K562 treated with DMSO at 1 percent for 48 hours (cell line): ENCODE measurements around the gene DAPK2. TPM values are rescaled to one million over a fixed set of nuclear protein-coding genes. Genes with fewer than 3 reads are reported as not detected.

Experiments
- total RNA-seq: library from RNA; unstranded; fragments of 300-600 nt; gene quantifications from 2 replicates; pipeline ENCODE4 v1.2.3, GENCODE V29; 2022; ENCODE audit warnings: low replicate concordance; ENCODE audit errors: extremely low read depth

The DAPK2 gene
- not detected in 2 replicates for total RNA-seq

DNA sequence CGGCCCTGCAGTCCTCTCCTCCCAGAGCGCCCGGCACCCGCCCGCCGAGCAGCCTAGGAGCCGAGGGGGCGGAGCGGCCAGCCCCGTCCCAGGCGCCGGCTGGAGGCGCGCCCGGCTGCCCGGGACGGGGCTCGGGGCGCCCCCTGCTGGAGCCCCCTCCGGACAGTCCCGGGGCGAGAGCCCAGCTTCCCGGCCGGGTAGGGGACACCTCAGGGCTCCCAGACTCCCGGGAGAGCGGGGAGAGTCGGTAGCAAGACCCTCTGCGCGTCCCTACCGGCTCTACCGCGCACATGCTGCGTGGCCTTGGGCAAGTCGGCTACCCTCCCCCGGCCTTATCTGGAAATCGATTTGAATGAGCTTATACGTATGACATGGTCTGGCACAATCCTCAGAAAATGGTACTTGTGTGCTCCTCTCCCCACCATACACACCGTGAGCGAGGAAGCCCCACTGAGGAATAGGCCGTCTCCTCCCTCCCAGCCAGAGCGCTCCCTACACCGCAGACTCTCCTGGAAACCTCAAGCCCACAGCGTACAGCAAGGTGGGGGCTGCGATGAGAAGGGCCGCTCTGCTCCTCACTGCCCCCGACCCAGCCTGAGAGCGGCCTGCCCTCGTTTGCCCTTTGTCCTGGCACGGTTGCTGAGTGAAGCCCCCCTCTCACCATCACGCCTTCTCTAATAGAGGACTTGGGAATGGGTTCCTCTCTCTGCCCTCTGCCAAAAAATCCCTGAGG lies at the start of gene DAPK2:
TSS of gene DAPK2 (minus strand) at position 65 of the 733 bp plus-strand sequence. CDS start 6,224 bp downstream, outside the sequence.

DNA sequence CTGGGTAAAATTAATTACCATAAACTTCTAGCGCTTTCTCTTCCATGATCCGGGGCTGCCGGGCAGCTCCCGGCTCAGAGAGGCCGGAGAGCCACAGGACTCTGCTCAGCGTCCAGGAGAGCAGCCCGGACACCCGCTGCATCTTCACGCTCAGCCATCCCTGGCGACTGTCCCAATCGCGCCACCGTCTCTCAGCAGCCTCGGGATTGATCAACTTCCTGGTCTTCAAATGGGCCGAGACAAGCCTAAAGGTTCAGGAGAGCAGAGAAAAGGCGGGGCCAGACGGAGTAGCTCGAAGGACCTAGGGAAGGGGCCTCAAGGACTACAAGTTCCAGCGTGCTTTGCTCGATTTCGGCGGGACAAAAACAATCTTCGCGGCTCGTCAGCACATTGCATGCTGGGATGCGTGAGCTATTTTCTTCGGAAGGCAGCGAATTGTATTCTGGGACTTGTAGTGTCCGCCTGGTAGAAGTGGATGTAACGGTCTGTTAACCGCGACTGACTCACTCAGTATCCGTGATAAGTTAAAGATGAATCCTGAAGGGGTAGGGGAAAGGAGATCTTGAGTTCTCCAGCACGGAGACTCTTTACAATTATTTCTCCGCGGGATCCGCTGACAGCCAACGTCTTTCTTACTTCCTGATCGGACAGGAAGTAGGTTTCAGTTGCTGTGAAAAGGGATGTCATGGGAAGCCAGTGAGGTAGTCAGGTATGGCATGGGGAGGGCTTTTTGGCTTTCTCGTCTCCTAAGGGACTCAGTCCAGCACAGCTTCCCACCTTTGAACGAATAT lies 47.5 kb upstream of the DAPK2 start, which contains the start of gene CIAO2A:
TSS of gene CIAO2A (minus strand) at position 212 of the 791 bp plus-strand sequence. CDS start at position 142, 70 bp downstream.

Other genes starting within 250 kb of the DAPK2 start
- gene HERC1, start 212.5 kb downstream of the DAPK2 start, total RNA-seq, result not detected in 2 replicates
- gene CIAO2A, start 47.4 kb upstream of the DAPK2 start, total RNA-seq, result not detected in 2 replicates
- not detected in 2 replicates for gene SNX1, start 49.5 kb upstream of the DAPK2 start, total RNA-seq
- gene SNX22, start 105.2 kb upstream of the DAPK2 start, total RNA-seq, result not detected in 2 replicates
- not detected in 2 replicates for gene PPIB, start 116.5 kb upstream of the DAPK2 start, total RNA-seq